SK-N-SH (cell line): ENCODE data around the gene DCUN1D5. TPM values are rescaled to one million over a fixed set of nuclear protein-coding genes. Genes with fewer than 3 reads are reported as not detected.

Experiments used
- CTCF ChIA-PET: fragments of 300-600, 350-600 bp; formaldehyde crosslinking; extraction: SDS; loops from one replicate; lab custom pipeline; 2021; lab: Yijun Ruan, JAX
- POLR2A ChIA-PET: fragments of 350-600 bp; sonication (Branson Sonifier 250); formaldehyde crosslinking; extraction: SDS; loops from one replicate; lab custom pipeline; 2020; ENCODE audit warnings: antibody characterized with exemption, inconsistent platforms; lab: Yijun Ruan, JAX
- DNase-seq: peaks from one replicate; pipeline ENCODE4 v3.0.0; 2012
- H2AFZ ChIP-seq: fragments of 200-600 bp; sonication (generic); 2 replicates; pipeline ENCODE4 v1.8.1; 2016; ENCODE audit warnings: antibody characterized with exemption, mild to moderate bottlenecking, low read depth
- H3F3A ChIP-seq: fragments of 200-600 bp; sonication (generic); replicated peaks from 2 replicates; pipeline ENCODE3; 2016; ENCODE audit warnings: antibody characterized with exemption, mild to moderate bottlenecking; ENCODE audit not compliant: insufficient read depth
- H3K27ac ChIP-seq, 2 experiments: fragments of 200-500 bp in 1 of 2; fragments of 200-600 bp in 1 of 2; sonication (Bioruptor generic) in 1 of 2; sonication (generic), shearing (Covaris generic) in 1 of 2; 2 replicates each; pipeline versions ENCODE4 v1.5.1 to v1.6.1; 2014 to 2016; ENCODE audit warnings: low read depth in 2 of 2, inconsistent platforms in 1 of 2, low read length in 1 of 2, mild to moderate bottlenecking in 1 of 2, mixed read lengths in 1 of 2
- H3K27me3 ChIP-seq: fragments of 200-600 bp; sonication (generic), shearing (Covaris generic); 2 replicates; pipeline ENCODE4 v1.6.1; 2016; ENCODE audit warnings: mixed run types; ENCODE audit not compliant: insufficient read depth
- H3K36me3 ChIP-seq, 2 experiments: fragments of 200-500 bp in 1 of 2; fragments of 200-600 bp in 1 of 2; sonication (Bioruptor generic) in 1 of 2; sonication (generic) in 1 of 2; replicated peaks in 1 of 2; 2 replicates each; pipeline versions ENCODE3 to v1.5.1; 2014 to 2016; ENCODE audit warnings: low read length in 1 of 2, mild to moderate bottlenecking in 1 of 2; ENCODE audit not compliant: insufficient read depth in 2 of 2, control insufficient read depth in 1 of 2
- H3K4me1 ChIP-seq, 2 experiments: fragments of 200-500 bp in 1 of 2; fragments of 200-600 bp in 1 of 2; sonication (Bioruptor generic) in 1 of 2; sonication (generic), shearing (Covaris generic) in 1 of 2; 2 replicates each; pipeline versions ENCODE4 v1.5.1 to v1.6.1; 2014 to 2016; ENCODE audit warnings: low read depth in 1 of 2, low read length in 1 of 2, mixed run types in 1 of 2; ENCODE audit not compliant: insufficient read depth in 2 of 2, control insufficient read depth in 1 of 2
- H3K4me2 ChIP-seq: fragments of 200-600 bp; sonication (generic), shearing (Covaris generic); 2 replicates; pipeline ENCODE4 v1.6.1; 2017; ENCODE audit warnings: mixed run types
- H3K4me3 ChIP-seq, 2 experiments: fragments of 200-500 bp in 1 of 2; fragments of 200-600 bp in 1 of 2; sonication (Bioruptor generic) in 1 of 2; sonication (generic), shearing (Covaris generic) in 1 of 2; 2 replicates each; pipeline versions ENCODE4 v1.5.1 to v1.8.1; 2014 to 2016; ENCODE audit warnings: low read depth in 2 of 2, inconsistent platforms in 1 of 2, low read length in 1 of 2, mild to moderate bottlenecking in 1 of 2, mixed read lengths in 1 of 2, moderate library complexity in 1 of 2
- H3K79me2 ChIP-seq: fragments of 200-600 bp; sonication (generic); 2 replicates; pipeline ENCODE4 v1.8.1; 2017; ENCODE audit warnings: mild to moderate bottlenecking; ENCODE audit not compliant: insufficient read depth
- H3K9ac ChIP-seq: fragments of 200-600 bp; sonication (generic); 2 replicates; pipeline ENCODE4 v1.6.1; 2017; ENCODE audit warnings: mixed run types
- H3K9me2 ChIP-seq: fragments of 200-600 bp; sonication (generic); 2 replicates; pipeline ENCODE4 v1.6.1; 2017; ENCODE audit warnings: mixed run types
- H3K9me3 ChIP-seq: fragments of 200-600 bp; sonication (generic); 2 replicates; pipeline ENCODE4 v1.6.1; 2017; ENCODE audit warnings: mixed run types, mild to moderate bottlenecking, moderate library complexity
- H4K20me1 ChIP-seq: fragments of 200-600 bp; sonication (generic); 2 replicates; pipeline ENCODE4 v1.6.1; 2017; ENCODE audit warnings: mild to moderate bottlenecking, mixed run types; ENCODE audit not compliant: insufficient read depth
- ELF1 ChIP-seq: IDR thresholded peaks from 2 replicates; pipeline ENCODE4 v1.4.0; 2012
- FOSL2 ChIP-seq: IDR thresholded peaks from 2 replicates; pipeline ENCODE4 v1.4.0; 2012; ENCODE audit warnings: low read depth, mild to moderate bottlenecking, moderate library complexity, borderline replicate concordance
- FOXJ3 ChIP-seq: sonication (generic); formaldehyde crosslinking; IDR thresholded peaks from 2 replicates; pipeline ENCODE4 v1.5.1; 2020; ENCODE audit warnings: mild to moderate bottlenecking, missing genetic modification reagents
- FOXM1 ChIP-seq: IDR thresholded peaks from 2 replicates; pipeline ENCODE4 v1.4.0; 2012; ENCODE audit warnings: low read depth, mild to moderate bottlenecking
- JUND ChIP-seq: IDR thresholded peaks from 2 replicates; pipeline ENCODE4 v1.4.0; 2012
- NFIC ChIP-seq: IDR thresholded peaks from 2 replicates; pipeline ENCODE4 v1.4.0; 2012; ENCODE audit warnings: borderline replicate concordance
- RFX5 ChIP-seq: IDR thresholded peaks from 2 replicates; pipeline ENCODE4 v1.6.1; 2012; ENCODE audit warnings: mild to moderate bottlenecking, improper control_type of control experiment, low read length
- RXRA ChIP-seq: IDR thresholded peaks from 2 replicates; pipeline ENCODE4 v1.4.0; 2012; ENCODE audit warnings: low read depth, mild to moderate bottlenecking, borderline replicate concordance
- TEAD4 ChIP-seq: IDR thresholded peaks from 2 replicates; pipeline ENCODE4 v1.4.0; 2012; ENCODE audit warnings: mild to moderate bottlenecking, borderline replicate concordance; ENCODE audit not compliant: insufficient read depth
- WGBS: methylation state at CpG from one replicate; pipeline ENCODE4 v1.1.6; 2017; ENCODE audit warnings: low lambda C conversion rate; 5-methylcytosine and 5-hydroxymethylcytosine counted together
- polyA plus RNA-seq, 3 experiments: library from polyadenylated mRNA; depleted of rRNA; stranded (reverse); fragments of >200 nt; gene quantifications; 2 replicates each; pipeline ENCODE4 v1.2.3, GENCODE V29; 2012
- TF ChIP-seq, protein P1 (sequence below): IDR thresholded peaks from 2 replicates; pipeline ENCODE4 v1.6.1; 2012; ENCODE audit warnings: mild to moderate bottlenecking, low read depth, low read length, moderate library complexity
- TF ChIP-seq, protein P2 (sequence below): IDR thresholded peaks from 2 replicates; pipeline ENCODE4 v1.4.0; 2012; ENCODE audit warnings: low read depth, borderline replicate concordance
- TF ChIP-seq, protein P3 (sequence below): fragments of 200-600 bp; sonication (generic); IDR thresholded peaks from 2 replicates; pipeline ENCODE4 v1.6.1; 2017; ENCODE audit warnings: antibody characterized with exemption, mild to moderate bottlenecking, moderate library complexity

The DCUN1D5 gene
- polyA plus RNA-seq, 1 of the 3 experiments (the other 2 are of a cell fraction), result 33.1 TPM

DNA sequence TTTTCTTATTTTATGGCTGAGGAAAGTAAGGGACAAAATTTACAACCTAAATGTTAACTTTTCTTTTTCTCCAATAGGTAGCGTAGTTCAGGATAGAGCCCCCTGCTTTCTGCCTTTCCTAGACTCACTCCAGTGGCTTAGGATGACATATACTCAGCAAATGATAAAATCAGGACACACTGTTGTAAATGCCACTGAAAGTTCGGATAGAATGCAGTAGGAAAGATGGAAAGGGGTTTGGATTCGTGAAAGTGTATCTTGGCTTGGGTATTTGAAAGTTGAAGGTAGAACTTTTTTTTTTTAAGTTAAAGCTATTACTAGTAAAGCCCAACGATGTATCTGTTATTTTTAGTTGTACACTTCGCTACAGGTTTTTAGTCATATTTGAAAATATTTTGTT, 19.4 kb upstream of the DCUN1D5 start:
- Histone ChIP-seq H3F3A (peaks cover 11% of the 10 kb centered on the region), H3K9me2 (no peaks in the 10 kb centered on the region), H3K27ac (no peak overlapping the region), H3K9ac (no peak overlapping the region), H3K27me3 (no peaks in the 10 kb centered on the region), H4K20me1 (no peaks in the 10 kb centered on the region), H3K36me3 (peaks cover 13 to 20% of the 10 kb centered on the region in 2 experiments), H3K79me2 (peaks cover 24% of the 10 kb centered on the region), H3K4me3 (peak overlapping the region in 1 of 2 experiments; percentile 26; a peak in 1 of 4 replicates), H2AFZ (no peak overlapping the region), H3K4me1 (peaks cover 0 to 7% of the 10 kb centered on the region in 2 experiments; a peak in 2 of 4 replicates), H3K9me3 (no peaks in the 10 kb centered on the region), H3K4me2 (0 out of 2 replicates have a peak overlapping the region, but pooled peaks have one; percentile 86)
- ChIA-PET CTCF (interaction anchor here (1.1 kb wide), 1 partner anchor 39 kb away, joined by 3 read pairs; no protein-coding TSS in a partner anchor), POLR2A (no interaction called here)
- 85% methylated on average over 5 of the region's 5 CpGs for WGBS
- DNase-seq, result no peak
- no peak for TF ChIP-seq FOXJ3
- no peak for TF ChIP-seq FOSL2
- TF ChIP-seq TEAD4, result no peak
- TF ChIP-seq, protein P1, sequence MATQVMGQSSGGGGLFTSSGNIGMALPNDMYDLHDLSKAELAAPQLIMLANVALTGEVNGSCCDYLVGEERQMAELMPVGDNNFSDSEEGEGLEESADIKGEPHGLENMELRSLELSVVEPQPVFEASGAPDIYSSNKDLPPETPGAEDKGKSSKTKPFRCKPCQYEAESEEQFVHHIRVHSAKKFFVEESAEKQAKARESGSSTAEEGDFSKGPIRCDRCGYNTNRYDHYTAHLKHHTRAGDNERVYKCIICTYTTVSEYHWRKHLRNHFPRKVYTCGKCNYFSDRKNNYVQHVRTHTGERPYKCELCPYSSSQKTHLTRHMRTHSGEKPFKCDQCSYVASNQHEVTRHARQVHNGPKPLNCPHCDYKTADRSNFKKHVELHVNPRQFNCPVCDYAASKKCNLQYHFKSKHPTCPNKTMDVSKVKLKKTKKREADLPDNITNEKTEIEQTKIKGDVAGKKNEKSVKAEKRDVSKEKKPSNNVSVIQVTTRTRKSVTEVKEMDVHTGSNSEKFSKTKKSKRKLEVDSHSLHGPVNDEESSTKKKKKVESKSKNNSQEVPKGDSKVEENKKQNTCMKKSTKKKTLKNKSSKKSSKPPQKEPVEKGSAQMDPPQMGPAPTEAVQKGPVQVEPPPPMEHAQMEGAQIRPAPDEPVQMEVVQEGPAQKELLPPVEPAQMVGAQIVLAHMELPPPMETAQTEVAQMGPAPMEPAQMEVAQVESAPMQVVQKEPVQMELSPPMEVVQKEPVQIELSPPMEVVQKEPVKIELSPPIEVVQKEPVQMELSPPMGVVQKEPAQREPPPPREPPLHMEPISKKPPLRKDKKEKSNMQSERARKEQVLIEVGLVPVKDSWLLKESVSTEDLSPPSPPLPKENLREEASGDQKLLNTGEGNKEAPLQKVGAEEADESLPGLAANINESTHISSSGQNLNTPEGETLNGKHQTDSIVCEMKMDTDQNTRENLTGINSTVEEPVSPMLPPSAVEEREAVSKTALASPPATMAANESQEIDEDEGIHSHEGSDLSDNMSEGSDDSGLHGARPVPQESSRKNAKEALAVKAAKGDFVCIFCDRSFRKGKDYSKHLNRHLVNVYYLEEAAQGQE, result no peak
- TF ChIP-seq, protein P2, sequence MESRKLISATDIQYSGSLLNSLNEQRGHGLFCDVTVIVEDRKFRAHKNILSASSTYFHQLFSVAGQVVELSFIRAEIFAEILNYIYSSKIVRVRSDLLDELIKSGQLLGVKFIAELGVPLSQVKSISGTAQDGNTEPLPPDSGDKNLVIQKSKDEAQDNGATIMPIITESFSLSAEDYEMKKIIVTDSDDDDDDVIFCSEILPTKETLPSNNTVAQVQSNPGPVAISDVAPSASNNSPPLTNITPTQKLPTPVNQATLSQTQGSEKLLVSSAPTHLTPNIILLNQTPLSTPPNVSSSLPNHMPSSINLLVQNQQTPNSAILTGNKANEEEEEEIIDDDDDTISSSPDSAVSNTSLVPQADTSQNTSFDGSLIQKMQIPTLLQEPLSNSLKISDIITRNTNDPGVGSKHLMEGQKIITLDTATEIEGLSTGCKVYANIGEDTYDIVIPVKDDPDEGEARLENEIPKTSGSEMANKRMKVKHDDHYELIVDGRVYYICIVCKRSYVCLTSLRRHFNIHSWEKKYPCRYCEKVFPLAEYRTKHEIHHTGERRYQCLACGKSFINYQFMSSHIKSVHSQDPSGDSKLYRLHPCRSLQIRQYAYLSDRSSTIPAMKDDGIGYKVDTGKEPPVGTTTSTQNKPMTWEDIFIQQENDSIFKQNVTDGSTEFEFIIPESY, result no peak
- TF ChIP-seq JUND, result no peak
- TF ChIP-seq, protein P3, sequence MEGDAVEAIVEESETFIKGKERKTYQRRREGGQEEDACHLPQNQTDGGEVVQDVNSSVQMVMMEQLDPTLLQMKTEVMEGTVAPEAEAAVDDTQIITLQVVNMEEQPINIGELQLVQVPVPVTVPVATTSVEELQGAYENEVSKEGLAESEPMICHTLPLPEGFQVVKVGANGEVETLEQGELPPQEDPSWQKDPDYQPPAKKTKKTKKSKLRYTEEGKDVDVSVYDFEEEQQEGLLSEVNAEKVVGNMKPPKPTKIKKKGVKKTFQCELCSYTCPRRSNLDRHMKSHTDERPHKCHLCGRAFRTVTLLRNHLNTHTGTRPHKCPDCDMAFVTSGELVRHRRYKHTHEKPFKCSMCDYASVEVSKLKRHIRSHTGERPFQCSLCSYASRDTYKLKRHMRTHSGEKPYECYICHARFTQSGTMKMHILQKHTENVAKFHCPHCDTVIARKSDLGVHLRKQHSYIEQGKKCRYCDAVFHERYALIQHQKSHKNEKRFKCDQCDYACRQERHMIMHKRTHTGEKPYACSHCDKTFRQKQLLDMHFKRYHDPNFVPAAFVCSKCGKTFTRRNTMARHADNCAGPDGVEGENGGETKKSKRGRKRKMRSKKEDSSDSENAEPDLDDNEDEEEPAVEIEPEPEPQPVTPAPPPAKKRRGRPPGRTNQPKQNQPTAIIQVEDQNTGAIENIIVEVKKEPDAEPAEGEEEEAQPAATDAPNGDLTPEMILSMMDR, result no peak
- no peak for TF ChIP-seq FOXM1
- TF ChIP-seq NFIC, result no peak
- no peak for TF ChIP-seq ELF1
- no peak for TF ChIP-seq RFX5
- no peak for TF ChIP-seq RXRA
